ENCODE measurements around the gene NKAIN1. TPM values are rescaled to one million over a fixed set of nuclear protein-coding genes. Genes with fewer than 3 reads are reported as not detected.

The NKAIN1 gene
- total RNA-seq, 2 experiments from 2014 or later = not detected

DNA sequence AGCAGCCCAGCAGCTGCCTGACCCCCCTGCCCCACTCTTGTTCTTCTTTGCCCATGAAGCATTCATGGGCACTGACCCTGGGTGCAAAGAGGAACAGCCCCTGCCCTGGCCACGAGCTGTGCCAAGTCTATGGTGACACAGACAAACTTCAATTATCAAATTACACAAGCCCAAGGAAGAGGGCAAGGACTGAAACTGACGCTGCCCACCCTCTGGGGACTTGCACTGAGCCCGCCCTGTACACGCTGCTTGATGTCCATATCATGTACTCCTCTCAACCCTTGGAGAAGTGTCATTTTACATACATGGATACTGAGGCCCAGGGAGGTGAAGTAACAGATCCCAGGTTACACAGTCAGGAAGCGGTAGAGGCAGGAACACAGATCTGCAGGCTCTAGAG lies 32.1 kb downstream of the NKAIN1 start:
- Histone ChIP-seq H3K4me3 (ENCODE audit: low read depth, low read length, poor library complexity, severe bottlenecking) (no peak overlapping the region), H3K9me3 (ENCODE audit: low read length) (no peaks in the 10 kb centered on the region), H3K79me2 (ENCODE audit: insufficient read depth, low read depth, low read length) (no peaks in the 10 kb centered on the region), H3K36me3 (ENCODE audit: insufficient read depth, low read length) (no peaks in the 10 kb centered on the region), H3K9me2 (ENCODE audit: insufficient read depth, low read length) (no peaks in the 10 kb centered on the region), H3K27ac (ENCODE audit: low read depth, low read length, poor library complexity, severe bottlenecking) (no peak overlapping the region), H3K4me2 (ENCODE audit: low read length) (no peak overlapping the region), H3K4me1 (ENCODE audit: insufficient read depth, low read length, poor library complexity, severe bottlenecking) (no peaks in the 10 kb centered on the region), H2AFZ (ENCODE audit: low read length) (no peak overlapping the region), H4K20me1 (ENCODE audit: insufficient read depth, low read length) (no peaks in the 10 kb centered on the region)
- intact Hi-C loops (cut with micrococcal nuclease; ENCODE audit: unreplicated experiment) = no loop called here
- no peak for DNase-seq (ENCODE audit: low spot score)
- no TSS peak for BruUV-seq (replicated peaks)
- TF ChIP-seq EZH2phosphoT487 (IDR thresholded peaks at IDR 0.05; ENCODE audit: borderline replicate concordance, low read depth, low read length) = no peak
- no peak for TF ChIP-seq CTCF (conservative IDR thresholded peaks at IDR 0.05; ENCODE audit: low read length)
- POLR2A ChIA-PET = no interaction called here
- CTCF ChIA-PET (ENCODE audit: unreplicated experiment) = no interaction called here

DNA sequence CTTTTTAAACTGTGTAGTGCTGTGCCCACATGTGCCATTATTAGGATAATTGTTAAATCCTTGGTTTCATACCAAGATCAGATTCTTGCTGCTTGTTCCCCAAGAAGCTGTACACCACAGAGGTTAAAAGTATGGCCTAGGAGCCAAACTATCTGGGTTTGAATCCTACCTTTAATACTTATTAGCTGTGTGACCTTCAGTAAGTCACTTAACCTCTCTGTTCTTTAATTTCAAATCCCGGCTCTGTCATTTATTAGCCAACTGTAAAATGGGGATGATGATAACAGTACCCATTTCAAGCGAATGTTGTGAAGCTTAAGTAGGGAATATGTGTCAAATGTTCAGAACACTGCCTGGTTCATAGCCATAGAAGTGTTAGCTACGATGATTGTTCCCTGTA lies 32.6 kb downstream of the NKAIN1 start:
- no peak for TF ChIP-seq CTCF (conservative IDR thresholded peaks at IDR 0.05; ENCODE audit: low read length)
- TF ChIP-seq EZH2phosphoT487 (IDR thresholded peaks at IDR 0.05; ENCODE audit: borderline replicate concordance, low read depth, low read length) = no peak
- no peaks in the 10 kb centered on the region for H3K79me2 ChIP-seq (ENCODE audit: insufficient read depth, low read depth, low read length)
- intact Hi-C loops (cut with micrococcal nuclease; ENCODE audit: unreplicated experiment) = no loop called here
- POLR2A ChIA-PET = interaction anchor here (0.5 to 0.6 kb wide), 2 partner anchors 12 to 24 kb away, joined by 3 read pairs; no protein-coding TSS in a partner anchor
- H2AFZ ChIP-seq (ENCODE audit: low read length) = no peak overlapping the region
- no peaks in the 10 kb centered on the region for H3K9me3 ChIP-seq (ENCODE audit: low read length)
- H3K4me1 ChIP-seq (ENCODE audit: insufficient read depth, low read length, poor library complexity, severe bottlenecking) = no peaks in the 10 kb centered on the region
- H4K20me1 ChIP-seq (ENCODE audit: insufficient read depth, low read length) = no peaks in the 10 kb centered on the region
- CTCF ChIA-PET (ENCODE audit: unreplicated experiment) = no interaction called here
- DNase-seq (ENCODE audit: low spot score) = no peak
- BruUV-seq (replicated peaks) = no TSS peak
- no peaks in the 10 kb centered on the region for H3K9me2 ChIP-seq (ENCODE audit: insufficient read depth, low read length)
- H3K36me3 ChIP-seq (ENCODE audit: insufficient read depth, low read length) = no peaks in the 10 kb centered on the region
- no peak overlapping the region for H3K4me3 ChIP-seq (ENCODE audit: low read depth, low read length, poor library complexity, severe bottlenecking)
- H3K4me2 ChIP-seq (ENCODE audit: low read length) = no peak overlapping the region
- no peak overlapping the region for H3K27ac ChIP-seq (ENCODE audit: low read depth, low read length, poor library complexity, severe bottlenecking)

- no peak overlapping the region for H3K4me2 ChIP-seq (ENCODE audit: low read length)
- no peaks in the 10 kb centered on the region for H3K36me3 ChIP-seq (ENCODE audit: insufficient read depth, low read length)
- DNase-seq (ENCODE audit: low spot score) = no peak
- no TSS peak for BruUV-seq (replicated peaks)
- H3K79me2 ChIP-seq (ENCODE audit: insufficient read depth, low read depth, low read length) = no peaks in the 10 kb centered on the region
- no peak overlapping the region for H3K27ac ChIP-seq (ENCODE audit: low read depth, low read length, poor library complexity, severe bottlenecking)
- POLR2A ChIA-PET = no interaction called here
- H3K9me2 ChIP-seq (ENCODE audit: insufficient read depth, low read length) = no peaks in the 10 kb centered on the region
- no peaks in the 10 kb centered on the region for H4K20me1 ChIP-seq (ENCODE audit: insufficient read depth, low read length)
- CTCF ChIA-PET (ENCODE audit: unreplicated experiment) = no interaction called here
- no peak overlapping the region for H3K4me3 ChIP-seq (ENCODE audit: low read depth, low read length, poor library complexity, severe bottlenecking)
- H3K9me3 ChIP-seq (ENCODE audit: low read length) = no peaks in the 10 kb centered on the region
- H3K4me1 ChIP-seq (ENCODE audit: insufficient read depth, low read length, poor library complexity, severe bottlenecking) = no peaks in the 10 kb centered on the region
- intact Hi-C loops (cut with micrococcal nuclease; ENCODE audit: unreplicated experiment) = no loop called here
- TF ChIP-seq EZH2phosphoT487 (IDR thresholded peaks at IDR 0.05; ENCODE audit: borderline replicate concordance, low read depth, low read length) (no peak), CTCF (conservative IDR thresholded peaks at IDR 0.05; ENCODE audit: low read length) (no peak)
- no peak overlapping the region for H2AFZ ChIP-seq (ENCODE audit: low read length)
Observed at GRCh38 chr1:31203215-31203614, 36.5 kb downstream of the NKAIN1 start.

All from OCI-LY7 (cell line).